CD14-positive monocyte (primary cell): ENCODE data around the gene WASF2. TPM values are rescaled to one million over a fixed set of nuclear protein-coding genes. Genes with fewer than 3 reads are reported as not detected.
"Not testable (repeated sequence)": the region's sequence is repeated elsewhere in the genome, so short reads cannot be mapped to it uniquely, and the experiment has no call there.

Experiments
- DNase-seq, 3 donors: peaks; one replicate each; pipeline ENCODE4 v3.0.0-alpha.2; 2011 to 2022
- H2AFZ ChIP-seq: 2 replicates; pipeline ENCODE4 v1.6.0; 2012; ENCODE audit warnings: mild to moderate bottlenecking, low read depth, low read length, inconsistent platforms; ENCODE audit not compliant: insufficient read depth, poor library complexity, severe bottlenecking
- H3K27ac ChIP-seq, 2 donors: 1 replicate in 1 of 2; 2 replicates in 1 of 2; pipeline ENCODE4 v1.5.1; 2012 to 2013; ENCODE audit warnings: low read length in 2 of 2, control low read depth in 1 of 2, inconsistent platforms in 1 of 2, low read depth in 1 of 2, mild to moderate bottlenecking in 1 of 2
- H3K27me3 ChIP-seq, 2 donors: one replicate each; pipeline versions ENCODE4 v1.6.0 to v1.6.1; 2011 to 2013; ENCODE audit warnings: low read length in 2 of 2; ENCODE audit not compliant: control insufficient read depth in 2 of 2, insufficient read depth in 2 of 2
- H3K36me3 ChIP-seq, 2 donors: replicated peaks in 1 of 2; 1 replicate in 1 of 2; 2 replicates in 1 of 2; pipeline versions ENCODE4 v1.5.1 to v1.6.1; 2012 to 2013; ENCODE audit warnings: low read length in 2 of 2, control low read depth in 1 of 2, inconsistent platforms in 1 of 2, mild to moderate bottlenecking in 1 of 2; ENCODE audit not compliant: insufficient read depth in 2 of 2, control insufficient read depth in 1 of 2
- H3K4me1 ChIP-seq, 2 donors: 1 replicate in 1 of 2; 2 replicates in 1 of 2; pipeline versions ENCODE4 v1.5.1 to v1.6.1; 2012 to 2013; ENCODE audit warnings: low read length in 2 of 2, control low read depth in 1 of 2, inconsistent platforms in 1 of 2, mild to moderate bottlenecking in 1 of 2, moderate library complexity in 1 of 2; ENCODE audit not compliant: insufficient read depth in 2 of 2, control insufficient read depth in 1 of 2
- H3K4me2 ChIP-seq: replicated peaks from 2 replicates; pipeline ENCODE3; 2012; ENCODE audit warnings: low read length, moderate library complexity, mild to moderate bottlenecking; ENCODE audit not compliant: poor library complexity, severe bottlenecking; ENCODE audit errors: extremely low read depth
- H3K4me3 ChIP-seq, 3 experiments: fragments of 200-600 bp in 1 of 3; sonication (generic) in 1 of 3; replicated peaks in 1 of 3; 1 replicate in 2 of 3; 2 replicates in 1 of 3; pipeline ENCODE4 v1.5.1; 2011 to 2013; ENCODE audit warnings: low read length in 3 of 3, mild to moderate bottlenecking in 3 of 3, control low read depth in 2 of 3, low read depth in 2 of 3, inconsistent platforms in 1 of 3, moderate library complexity in 1 of 3
- H3K79me2 ChIP-seq: 2 replicates; pipeline ENCODE4 v1.6.0; 2012; ENCODE audit warnings: mild to moderate bottlenecking, control low read depth, inconsistent platforms, low read length, moderate library complexity; ENCODE audit not compliant: insufficient read depth
- H3K9ac ChIP-seq: 2 replicates; pipeline ENCODE4 v1.6.0; 2017; ENCODE audit warnings: low read length, mild to moderate bottlenecking; ENCODE audit not compliant: insufficient read depth, poor library complexity, severe bottlenecking
- H3K9me3 ChIP-seq, 2 donors: replicated peaks in 1 of 2; 1 replicate in 1 of 2; 2 replicates in 1 of 2; pipeline versions ENCODE4 v1.5.1 to v1.6.1; 2012 to 2013; ENCODE audit warnings: low read length in 2 of 2, control low read depth in 1 of 2; ENCODE audit not compliant: control insufficient read depth in 1 of 2, insufficient read depth in 1 of 2
- H4K20me1 ChIP-seq: 2 replicates; pipeline ENCODE4 v1.6.0; 2012; ENCODE audit warnings: mild to moderate bottlenecking, low read length, control low read depth, moderate library complexity; ENCODE audit not compliant: insufficient read depth
- H3K27ac Mint-ChIP-seq, 7 donors: one replicate each; pipeline ENCODE4 v1.8.0; 2020; ENCODE audit warnings: mild to moderate bottlenecking in 7 of 7, mixed read lengths in 7 of 7, moderate library complexity in 6 of 7, inconsistent platforms in 2 of 7
- H3K27me3 Mint-ChIP-seq, 3 donors: one replicate each; pipeline ENCODE4 v1.8.0; 2021 to 2022; ENCODE audit warnings: low read depth in 3 of 3, mild to moderate bottlenecking in 3 of 3, mixed read lengths in 3 of 3, moderate library complexity in 3 of 3, inconsistent platforms in 1 of 3
- H3K36me3 Mint-ChIP-seq, 2 donors: one replicate each; pipeline ENCODE4 v1.8.0; 2020; ENCODE audit warnings: mixed read lengths in 2 of 2, inconsistent platforms in 1 of 2, mild to moderate bottlenecking in 1 of 2
- H3K4me1 Mint-ChIP-seq: one replicate; pipeline ENCODE4 v1.8.0; 2020; ENCODE audit warnings: mild to moderate bottlenecking, mixed read lengths
- H3K4me3 Mint-ChIP-seq, 2 donors: one replicate each; pipeline ENCODE4 v1.8.0; 2020; ENCODE audit warnings: mild to moderate bottlenecking in 2 of 2, mixed read lengths in 2 of 2, moderate library complexity in 1 of 2
- H3K9me3 Mint-ChIP-seq, 7 donors: one replicate each; pipeline ENCODE4 v1.8.0; 2020 to 2022; ENCODE audit warnings: mixed read lengths in 7 of 7, mild to moderate bottlenecking in 6 of 7, moderate library complexity in 6 of 7, inconsistent platforms in 2 of 7
- CTCF ChIP-seq: fragments of 200-600 bp; IDR thresholded peaks from one replicate; pipeline ENCODE4 v1.8.0; 2022; ENCODE audit warnings: antibody characterized with exemption, mild to moderate bottlenecking
- WGBS: methylation state at CpG from one replicate; pipeline ENCODE4 v1.1.5; 2013; ENCODE audit warnings: missing lambda C conversion rate; ENCODE audit not compliant: insufficient coverage; 5-methylcytosine and 5-hydroxymethylcytosine counted together
- intact Hi-C, 2 donors: fragments of 100-400 bp; cut with micrococcal nuclease; formaldehyde crosslinking; loops; one replicate each; pipeline versions ENCODE4 v1.15.0 to v1.15.1; 2023
- polyA plus RNA-seq, 3 donors: library from polyadenylated mRNA; depleted of rRNA in 1 of 3; unstranded in 2 of 3; stranded (reverse) in 1 of 3; fragments of 300-500 nt in 2 of 3; fragments of >200 nt in 1 of 3; fragmentation: Illumina TruSeq in 2 of 3; gene quantifications; 1 replicate in 2 of 3; 2 replicates in 1 of 3; pipeline ENCODE4 v1.2.3, GENCODE V29; 2012 to 2021

WASF2 gene
- polyA plus RNA-seq, 3 donors, result 53.5 to 91.6 (median 86.4) TPM

GRCh38 chr1:27409669-27410068 lies 80.3 kb downstream of the WASF2 start:
- H4K20me1 ChIP-seq, result peaks cover 96% of the 10 kb centered on the region
- intact Hi-C loops, result loop anchor here (10.0 kb wide), 2 partner anchors 195 to 255 kb away; partner anchors contain the start of gene AHDC1 (in 1 of the 2)
- Mint-ChIP-seq H3K27me3 (peaks cover 0 to 2% (median 0%) of the 10 kb centered on the region in 3 donors), H3K9me3 (no peaks in the 10 kb centered on the region), H3K4me1 (peaks cover 15% of the 10 kb centered on the region), H3K4me3 (no peak overlapping the region), H3K27ac (peak overlapping the region in 1 of 7 donors; percentile 43), H3K36me3 (peaks cover 78 to 94% of the 10 kb centered on the region in 2 donors)
- no peaks in the 10 kb centered on the region for H3K9me3 ChIP-seq
- DNase-seq, result no peak
- peaks cover 83 to 91% of the 10 kb centered on the region in 2 donors for H3K36me3 ChIP-seq
- H3K4me3 ChIP-seq, result no peak overlapping the region
- H3K4me2 ChIP-seq, result no peak overlapping the region
- TF ChIP-seq CTCF, result no peak
- 100% methylated on average over 4 of the region's 11 CpGs for WGBS
- no peak overlapping the region for H3K9ac ChIP-seq
- H3K27ac ChIP-seq, result no peak overlapping the region
- no peak overlapping the region for H2AFZ ChIP-seq
- H3K4me1 ChIP-seq, result peaks cover 5% of the 10 kb centered on the region in 2 donors
- H3K79me2 ChIP-seq, result peaks cover 26% of the 10 kb centered on the region
- no peaks in the 10 kb centered on the region for H3K27me3 ChIP-seq

- Histone ChIP-seq H3K4me2 (no peak overlapping the region), H3K9me3 (no peaks in the 10 kb centered on the region), H3K4me3 (no peak overlapping the region), H3K27me3 (no peaks in the 10 kb centered on the region), H3K79me2 (peaks cover 12% of the 10 kb centered on the region), H2AFZ (no peak overlapping the region), H3K9ac (no peak overlapping the region), H3K4me1 (peaks cover 15 to 21% of the 10 kb centered on the region in 2 donors), H3K36me3 (peaks cover 69 to 76% of the 10 kb centered on the region in 2 donors), H3K27ac (peak overlapping the region in 1 of 2 donors; percentile 16), H4K20me1 (peaks cover 96% of the 10 kb centered on the region)
- intact Hi-C loops, result loop anchor here in 1 of 2 donors (10.0 kb wide), 1 partner anchor 257 kb away; no protein-coding TSS in a partner anchor
- Mint-ChIP-seq H3K27me3 (peaks cover 0 to 2% (median 0%) of the 10 kb centered on the region in 3 donors), H3K36me3 (peaks cover 66 to 85% of the 10 kb centered on the region in 2 donors), H3K4me3 (no peak overlapping the region), H3K27ac (peak overlapping the region in 2 of 7 donors; percentile 47 to 60), H3K9me3 (no peaks in the 10 kb centered on the region), H3K4me1 (peaks cover 30% of the 10 kb centered on the region)
- WGBS, result 92% methylated on average over 7 of the region's 9 CpGs
- TF ChIP-seq CTCF, result no peak
- no peak for DNase-seq
Measured at GRCh38 chr1:27408151-27408550, 81.8 kb downstream of the WASF2 start.

GRCh38 chr1:27406791-27407190 lies 83.2 kb downstream of the WASF2 start:
- H3K27me3 ChIP-seq, H3K9me3 ChIP-seq, H3K27me3 Mint-ChIP-seq, H3K4me3 Mint-ChIP-seq, H2AFZ ChIP-seq, DNase-seq, H3K4me3 ChIP-seq, H3K79me2 ChIP-seq, H3K9me3 Mint-ChIP-seq, H3K4me2 ChIP-seq, H3K9ac ChIP-seq, H3K27ac ChIP-seq: not testable (repeated sequence)
- H3K4me1 ChIP-seq, result peaks cover 26 to 32% of the 10 kb centered on the region in 2 donors
- H4K20me1 ChIP-seq, result peaks cover 96% of the 10 kb centered on the region
- WGBS, result 55% methylated on average over 1 of the region's 2 CpGs
- H3K36me3 ChIP-seq, result peaks cover 55 to 62% of the 10 kb centered on the region in 2 donors
- H3K36me3 Mint-ChIP-seq, result peaks cover 56 to 72% of the 10 kb centered on the region in 2 donors
- H3K4me1 Mint-ChIP-seq, result peaks cover 41% of the 10 kb centered on the region
- H3K27ac Mint-ChIP-seq, result peak overlapping the region in 1 of 7 donors; percentile 69
- intact Hi-C loops, result loop anchor here in 1 of 2 donors (10.0 kb wide), 1 partner anchor 258 kb away; no protein-coding TSS in a partner anchor
